Testis (tissue), 2 donors: Measurements from ENCODE around the gene RHEB.

Source experiments
- POLR2A ChIP-seq: fragments of 450-650 bp; IDR thresholded peaks from one replicate; pipeline ENCODE4 v1.6.1; 2017; ENCODE audit warnings: antibody characterized with exemption, mild to moderate bottlenecking, moderate library complexity
- TF ChIP-seq, protein P1 (sequence below), 3 experiments: fragments of 450-650 bp in 2 of 3; fragments of 200-600 bp in 1 of 3; sonication (generic) in 1 of 3; IDR thresholded peaks; one replicate each; pipeline ENCODE4 v1.5.1; 2016 to 2019; ENCODE audit warnings: antibody characterized with exemption in 3 of 3, mild to moderate bottlenecking in 2 of 3, moderate library complexity in 1 of 3

GRCh38 chr7:151551820-151552219, 32.1 kb upstream of the RHEB start:
- TF ChIP-seq, protein P1, sequence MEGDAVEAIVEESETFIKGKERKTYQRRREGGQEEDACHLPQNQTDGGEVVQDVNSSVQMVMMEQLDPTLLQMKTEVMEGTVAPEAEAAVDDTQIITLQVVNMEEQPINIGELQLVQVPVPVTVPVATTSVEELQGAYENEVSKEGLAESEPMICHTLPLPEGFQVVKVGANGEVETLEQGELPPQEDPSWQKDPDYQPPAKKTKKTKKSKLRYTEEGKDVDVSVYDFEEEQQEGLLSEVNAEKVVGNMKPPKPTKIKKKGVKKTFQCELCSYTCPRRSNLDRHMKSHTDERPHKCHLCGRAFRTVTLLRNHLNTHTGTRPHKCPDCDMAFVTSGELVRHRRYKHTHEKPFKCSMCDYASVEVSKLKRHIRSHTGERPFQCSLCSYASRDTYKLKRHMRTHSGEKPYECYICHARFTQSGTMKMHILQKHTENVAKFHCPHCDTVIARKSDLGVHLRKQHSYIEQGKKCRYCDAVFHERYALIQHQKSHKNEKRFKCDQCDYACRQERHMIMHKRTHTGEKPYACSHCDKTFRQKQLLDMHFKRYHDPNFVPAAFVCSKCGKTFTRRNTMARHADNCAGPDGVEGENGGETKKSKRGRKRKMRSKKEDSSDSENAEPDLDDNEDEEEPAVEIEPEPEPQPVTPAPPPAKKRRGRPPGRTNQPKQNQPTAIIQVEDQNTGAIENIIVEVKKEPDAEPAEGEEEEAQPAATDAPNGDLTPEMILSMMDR (IDR thresholded peaks at IDR 0.05): no peak
- no peak for TF ChIP-seq POLR2A
